SK-N-SH (cell line): ENCODE measurements around the gene CCR9.

Source experiments
- CHD2 ChIP-seq: fragments of 150-350 bp; IDR thresholded peaks from 2 replicates; pipeline ENCODE4 v1.6.1; 2018; ENCODE audit warnings: low read length; ENCODE audit not compliant: partially characterized antibody
- EZH2phosphoT487 ChIP-seq: fragments of 200-600 bp; sonication (generic); IDR thresholded peaks from 2 replicates; pipeline ENCODE4 v1.6.1; 2017; ENCODE audit warnings: low read depth, mixed run types, mild to moderate bottlenecking, antibody characterized with exemption, moderate library complexity, borderline replicate concordance
- FOXM1 ChIP-seq: IDR thresholded peaks from 2 replicates; pipeline ENCODE4 v1.4.0; 2012; ENCODE audit warnings: low read depth, mild to moderate bottlenecking
- GATA2 ChIP-seq: sonication (generic); formaldehyde crosslinking; IDR thresholded peaks from 2 replicates; pipeline ENCODE4 v1.5.0; 2020; ENCODE audit warnings: mild to moderate bottlenecking, missing genetic modification reagents
- JUND ChIP-seq: IDR thresholded peaks from 2 replicates; pipeline ENCODE4 v1.4.0; 2012
- POLR2AphosphoS5 ChIP-seq: IDR thresholded peaks from 2 replicates; pipeline ENCODE4 v1.6.1; 2012; ENCODE audit warnings: low read depth, low read length
- SIN3A ChIP-seq: IDR thresholded peaks from 2 replicates; pipeline ENCODE4 v1.6.1; 2012; ENCODE audit warnings: low read depth, mild to moderate bottlenecking, low read length, moderate library complexity, borderline replicate concordance
- TCF12 ChIP-seq: IDR thresholded peaks from 2 replicates; pipeline ENCODE4 v1.4.0; 2012
- USF2 ChIP-seq: fragments of 150-350 bp; IDR thresholded peaks from 2 replicates; pipeline ENCODE4 v1.6.1; 2017; ENCODE audit warnings: antibody characterized with exemption, low read length, low read depth, borderline replicate concordance
- YY1 ChIP-seq: IDR thresholded peaks from 2 replicates; pipeline ENCODE4 v1.4.0; 2012; ENCODE audit warnings: low read depth, mild to moderate bottlenecking
- ZBTB33 ChIP-seq: IDR thresholded peaks from 2 replicates; pipeline ENCODE4 v1.4.0; 2012; ENCODE audit warnings: low read depth, borderline replicate concordance
- TF ChIP-seq, protein P1 (sequence below): fragments of 200-600 bp; sonication (generic); IDR thresholded peaks from 2 replicates; pipeline ENCODE4 v1.6.1; 2017; ENCODE audit warnings: antibody characterized with exemption, mild to moderate bottlenecking, moderate library complexity
- TF ChIP-seq, protein P2 (sequence below): IDR thresholded peaks from 2 replicates; pipeline ENCODE4 v1.6.1; 2012; ENCODE audit warnings: mild to moderate bottlenecking, low read depth, low read length, moderate library complexity

DNA sequence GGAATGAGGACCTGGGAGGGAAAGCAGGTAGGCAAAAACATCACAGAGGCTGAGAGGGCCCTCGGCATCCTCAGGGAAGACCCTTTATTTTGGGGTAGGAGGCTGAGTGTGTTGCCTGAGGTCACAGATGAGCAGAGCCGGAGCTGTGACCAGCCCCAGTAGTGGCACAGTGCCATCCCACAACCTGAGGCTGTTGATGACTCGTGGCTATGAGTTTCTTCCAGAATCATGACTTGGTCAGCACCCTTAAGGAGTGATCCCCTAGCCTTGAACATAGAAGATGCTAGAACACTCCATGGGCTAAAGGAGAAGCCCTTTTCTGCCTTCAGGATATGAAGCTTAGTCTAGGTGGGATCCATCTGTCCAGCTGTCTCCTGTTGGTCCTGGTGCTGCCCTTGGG is 37.4 kb downstream of the CCR9 start:
- TF ChIP-seq, protein P1, sequence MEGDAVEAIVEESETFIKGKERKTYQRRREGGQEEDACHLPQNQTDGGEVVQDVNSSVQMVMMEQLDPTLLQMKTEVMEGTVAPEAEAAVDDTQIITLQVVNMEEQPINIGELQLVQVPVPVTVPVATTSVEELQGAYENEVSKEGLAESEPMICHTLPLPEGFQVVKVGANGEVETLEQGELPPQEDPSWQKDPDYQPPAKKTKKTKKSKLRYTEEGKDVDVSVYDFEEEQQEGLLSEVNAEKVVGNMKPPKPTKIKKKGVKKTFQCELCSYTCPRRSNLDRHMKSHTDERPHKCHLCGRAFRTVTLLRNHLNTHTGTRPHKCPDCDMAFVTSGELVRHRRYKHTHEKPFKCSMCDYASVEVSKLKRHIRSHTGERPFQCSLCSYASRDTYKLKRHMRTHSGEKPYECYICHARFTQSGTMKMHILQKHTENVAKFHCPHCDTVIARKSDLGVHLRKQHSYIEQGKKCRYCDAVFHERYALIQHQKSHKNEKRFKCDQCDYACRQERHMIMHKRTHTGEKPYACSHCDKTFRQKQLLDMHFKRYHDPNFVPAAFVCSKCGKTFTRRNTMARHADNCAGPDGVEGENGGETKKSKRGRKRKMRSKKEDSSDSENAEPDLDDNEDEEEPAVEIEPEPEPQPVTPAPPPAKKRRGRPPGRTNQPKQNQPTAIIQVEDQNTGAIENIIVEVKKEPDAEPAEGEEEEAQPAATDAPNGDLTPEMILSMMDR, result no peak
- TF ChIP-seq TCF12 (no peak), CHD2 (no peak), POLR2AphosphoS5 (no peak), ZBTB33 (no peak), JUND (0 out of 2 replicates have a peak, but pooled peaks have one; percentile 17), YY1 (no peak), EZH2phosphoT487 (no peak), USF2 (no peak), SIN3A (no peak), GATA2 (CRISPR knock-in tag) (no peak), FOXM1 (no peak)
- TF ChIP-seq, protein P2, sequence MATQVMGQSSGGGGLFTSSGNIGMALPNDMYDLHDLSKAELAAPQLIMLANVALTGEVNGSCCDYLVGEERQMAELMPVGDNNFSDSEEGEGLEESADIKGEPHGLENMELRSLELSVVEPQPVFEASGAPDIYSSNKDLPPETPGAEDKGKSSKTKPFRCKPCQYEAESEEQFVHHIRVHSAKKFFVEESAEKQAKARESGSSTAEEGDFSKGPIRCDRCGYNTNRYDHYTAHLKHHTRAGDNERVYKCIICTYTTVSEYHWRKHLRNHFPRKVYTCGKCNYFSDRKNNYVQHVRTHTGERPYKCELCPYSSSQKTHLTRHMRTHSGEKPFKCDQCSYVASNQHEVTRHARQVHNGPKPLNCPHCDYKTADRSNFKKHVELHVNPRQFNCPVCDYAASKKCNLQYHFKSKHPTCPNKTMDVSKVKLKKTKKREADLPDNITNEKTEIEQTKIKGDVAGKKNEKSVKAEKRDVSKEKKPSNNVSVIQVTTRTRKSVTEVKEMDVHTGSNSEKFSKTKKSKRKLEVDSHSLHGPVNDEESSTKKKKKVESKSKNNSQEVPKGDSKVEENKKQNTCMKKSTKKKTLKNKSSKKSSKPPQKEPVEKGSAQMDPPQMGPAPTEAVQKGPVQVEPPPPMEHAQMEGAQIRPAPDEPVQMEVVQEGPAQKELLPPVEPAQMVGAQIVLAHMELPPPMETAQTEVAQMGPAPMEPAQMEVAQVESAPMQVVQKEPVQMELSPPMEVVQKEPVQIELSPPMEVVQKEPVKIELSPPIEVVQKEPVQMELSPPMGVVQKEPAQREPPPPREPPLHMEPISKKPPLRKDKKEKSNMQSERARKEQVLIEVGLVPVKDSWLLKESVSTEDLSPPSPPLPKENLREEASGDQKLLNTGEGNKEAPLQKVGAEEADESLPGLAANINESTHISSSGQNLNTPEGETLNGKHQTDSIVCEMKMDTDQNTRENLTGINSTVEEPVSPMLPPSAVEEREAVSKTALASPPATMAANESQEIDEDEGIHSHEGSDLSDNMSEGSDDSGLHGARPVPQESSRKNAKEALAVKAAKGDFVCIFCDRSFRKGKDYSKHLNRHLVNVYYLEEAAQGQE, result no peak
